ENCODE data around the gene WNT5B.

The WNT5B gene

DNA sequence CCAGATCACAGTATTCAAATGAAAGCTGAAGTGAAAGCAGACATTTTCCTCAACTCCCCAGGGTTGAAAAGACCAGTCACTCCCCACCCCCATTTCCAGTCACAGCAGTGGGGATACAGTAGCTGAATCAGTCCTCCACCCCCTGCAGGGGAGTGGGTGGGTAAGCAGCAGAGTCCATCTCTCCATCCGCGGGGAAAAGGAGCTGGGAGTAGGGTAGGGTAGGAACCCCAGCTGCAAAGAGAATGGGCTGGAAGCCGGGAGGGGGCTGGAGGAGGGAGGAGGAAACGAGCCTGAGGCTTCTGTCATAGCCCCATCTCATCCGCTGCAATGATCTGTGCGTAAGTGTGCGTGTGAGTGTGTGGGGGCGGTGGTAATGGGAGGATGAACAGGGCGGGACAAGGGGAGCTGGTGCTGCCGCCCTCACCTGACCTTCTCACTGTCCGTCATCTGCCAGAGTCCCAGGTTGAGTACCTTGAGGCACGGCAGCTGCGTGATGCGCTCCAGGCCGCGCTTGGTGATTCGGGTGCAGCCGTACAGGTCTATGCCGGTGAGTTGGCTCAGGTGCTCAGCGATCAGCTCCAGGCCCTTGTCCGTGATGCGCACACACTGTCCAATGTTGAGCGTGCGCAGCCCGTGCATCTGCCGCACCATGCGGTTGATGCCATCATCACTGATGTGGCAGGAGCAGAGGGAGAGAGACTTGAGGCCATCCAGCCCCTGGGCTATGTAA, 36.4 kb upstream of the WNT5B start:
- peak overlapping the region; percentile 86 for H3K4me3 ChIP-seq (ENCODE audit: low read depth, low read length)
- TF ChIP-seq, protein P1, sequence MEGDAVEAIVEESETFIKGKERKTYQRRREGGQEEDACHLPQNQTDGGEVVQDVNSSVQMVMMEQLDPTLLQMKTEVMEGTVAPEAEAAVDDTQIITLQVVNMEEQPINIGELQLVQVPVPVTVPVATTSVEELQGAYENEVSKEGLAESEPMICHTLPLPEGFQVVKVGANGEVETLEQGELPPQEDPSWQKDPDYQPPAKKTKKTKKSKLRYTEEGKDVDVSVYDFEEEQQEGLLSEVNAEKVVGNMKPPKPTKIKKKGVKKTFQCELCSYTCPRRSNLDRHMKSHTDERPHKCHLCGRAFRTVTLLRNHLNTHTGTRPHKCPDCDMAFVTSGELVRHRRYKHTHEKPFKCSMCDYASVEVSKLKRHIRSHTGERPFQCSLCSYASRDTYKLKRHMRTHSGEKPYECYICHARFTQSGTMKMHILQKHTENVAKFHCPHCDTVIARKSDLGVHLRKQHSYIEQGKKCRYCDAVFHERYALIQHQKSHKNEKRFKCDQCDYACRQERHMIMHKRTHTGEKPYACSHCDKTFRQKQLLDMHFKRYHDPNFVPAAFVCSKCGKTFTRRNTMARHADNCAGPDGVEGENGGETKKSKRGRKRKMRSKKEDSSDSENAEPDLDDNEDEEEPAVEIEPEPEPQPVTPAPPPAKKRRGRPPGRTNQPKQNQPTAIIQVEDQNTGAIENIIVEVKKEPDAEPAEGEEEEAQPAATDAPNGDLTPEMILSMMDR (IDR thresholded peaks at IDR 0.05; ENCODE audit: borderline replicate concordance, insufficient read depth, low read depth, low read length): 0 out of 2 replicates have a peak, but pooled peaks have one; percentile 2

DNA sequence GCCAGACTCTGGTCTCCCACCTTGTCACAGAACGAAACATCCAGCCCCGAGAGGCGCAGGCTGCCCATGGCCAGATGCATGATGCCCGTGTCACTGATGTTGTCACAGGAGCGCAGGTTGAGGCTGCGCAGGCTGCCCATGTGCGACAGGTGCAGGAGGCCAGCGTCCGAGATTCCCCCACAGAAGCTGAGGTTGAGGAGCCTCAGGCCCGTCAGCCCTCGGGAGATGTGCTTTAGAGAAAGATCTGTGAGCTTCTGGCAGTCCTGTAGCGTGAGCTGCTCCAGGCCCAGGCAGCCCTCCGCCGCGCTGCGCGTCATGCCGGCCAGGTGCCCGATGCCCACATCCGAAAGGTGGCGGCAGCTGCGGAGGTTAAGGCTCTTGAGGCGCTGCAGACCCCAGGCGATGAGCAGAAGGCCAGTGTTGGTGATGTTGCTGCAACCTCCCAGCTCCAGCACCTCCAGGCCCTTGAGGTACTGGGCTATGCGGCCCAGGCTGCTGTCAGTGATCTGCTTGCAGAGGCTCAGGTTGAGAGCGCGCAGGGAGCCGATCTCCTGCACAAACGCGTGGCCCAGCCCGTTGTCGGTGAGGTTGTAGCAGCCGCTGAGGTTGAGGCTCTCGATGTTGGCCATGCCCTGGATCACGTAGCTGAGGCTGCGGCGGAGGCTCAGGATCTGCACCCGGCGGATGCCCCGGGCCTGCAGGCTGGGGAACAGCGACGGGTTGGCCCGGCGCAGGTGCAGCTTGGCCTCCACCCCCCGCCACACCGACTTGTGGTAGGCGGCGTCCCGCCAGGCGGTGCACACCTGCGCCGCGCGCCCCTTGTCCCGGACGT, 35.6 kb upstream of the WNT5B start:
- peak overlapping the region; percentile 86 for H3K4me3 ChIP-seq (ENCODE audit: low read depth, low read length)
- TF ChIP-seq, protein P1 (IDR thresholded peaks at IDR 0.05; ENCODE audit: borderline replicate concordance, insufficient read depth, low read depth, low read length): no peak

DNA sequence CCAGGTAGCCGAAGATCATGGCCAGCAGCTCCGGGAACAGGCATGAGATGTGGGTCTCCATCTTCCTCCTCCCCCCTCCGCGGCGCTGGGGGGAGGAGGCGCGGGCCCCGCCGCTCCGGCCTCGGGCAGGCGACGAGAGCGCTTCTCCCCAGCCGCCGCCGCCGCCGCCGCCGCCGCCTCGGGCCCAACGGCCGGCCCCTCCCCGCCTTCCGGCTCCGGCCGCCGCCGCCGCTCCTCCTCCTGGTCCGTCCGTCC, 35.1 kb upstream of the WNT5B start:
- TF ChIP-seq, protein P1 (IDR thresholded peaks at IDR 0.05; ENCODE audit: borderline replicate concordance, insufficient read depth, low read depth, low read length): no peak
- H3K4me3 ChIP-seq (ENCODE audit: low read depth, low read length): peak overlapping the region; percentile 86

DNA sequence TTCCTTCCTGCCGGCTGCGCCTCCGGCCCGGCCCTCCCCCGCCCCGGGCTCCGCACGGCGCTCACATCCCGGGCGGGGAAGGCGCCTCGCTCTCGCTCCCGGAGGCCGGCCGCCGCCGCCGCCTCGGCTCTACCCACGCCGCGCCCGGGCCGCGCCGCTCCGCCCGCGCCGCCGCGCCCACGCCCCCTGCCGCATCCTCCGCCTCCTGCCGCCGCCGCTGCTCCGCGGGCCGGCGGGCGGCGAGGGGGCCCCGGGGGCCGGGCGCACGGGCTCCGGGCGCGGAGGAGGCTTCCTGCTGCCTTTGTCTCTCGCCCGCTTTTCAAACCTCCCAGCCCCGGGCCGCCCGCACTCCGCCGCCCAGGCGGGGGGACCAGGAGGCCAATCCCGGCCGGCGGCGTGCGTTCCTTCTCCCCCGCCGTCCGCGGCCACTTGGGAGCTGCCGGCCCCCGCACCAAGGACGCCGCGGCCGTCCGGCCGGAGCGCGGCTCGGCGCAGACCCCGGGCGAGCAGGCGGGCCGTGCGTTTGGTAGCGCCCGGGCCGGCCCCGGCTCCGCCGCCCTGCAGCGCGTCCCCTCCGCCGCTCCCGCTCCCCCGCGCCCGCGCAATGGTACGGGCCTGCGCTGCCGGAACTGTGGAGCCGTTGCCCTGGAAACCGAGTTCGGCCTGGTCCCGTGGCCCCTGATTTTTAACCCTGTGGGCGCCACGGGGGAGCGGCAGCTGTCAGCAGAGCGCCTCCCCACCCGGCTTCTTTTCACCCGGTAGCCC, 34.6 kb upstream of the WNT5B start, which contains the start of gene FBXL14:
Gene FBXL14 (minus strand): TSS at position 321 of the 765 bp plus-strand sequence. CDS start 515 bp downstream, outside the sequence.
- TF ChIP-seq, protein P1 (IDR thresholded peaks at IDR 0.05; ENCODE audit: borderline replicate concordance, insufficient read depth, low read depth, low read length): no peak
- peak within 1 kb of the TSS; percentile 86 for H3K4me3 ChIP-seq (ENCODE audit: low read depth, low read length)

DNA sequence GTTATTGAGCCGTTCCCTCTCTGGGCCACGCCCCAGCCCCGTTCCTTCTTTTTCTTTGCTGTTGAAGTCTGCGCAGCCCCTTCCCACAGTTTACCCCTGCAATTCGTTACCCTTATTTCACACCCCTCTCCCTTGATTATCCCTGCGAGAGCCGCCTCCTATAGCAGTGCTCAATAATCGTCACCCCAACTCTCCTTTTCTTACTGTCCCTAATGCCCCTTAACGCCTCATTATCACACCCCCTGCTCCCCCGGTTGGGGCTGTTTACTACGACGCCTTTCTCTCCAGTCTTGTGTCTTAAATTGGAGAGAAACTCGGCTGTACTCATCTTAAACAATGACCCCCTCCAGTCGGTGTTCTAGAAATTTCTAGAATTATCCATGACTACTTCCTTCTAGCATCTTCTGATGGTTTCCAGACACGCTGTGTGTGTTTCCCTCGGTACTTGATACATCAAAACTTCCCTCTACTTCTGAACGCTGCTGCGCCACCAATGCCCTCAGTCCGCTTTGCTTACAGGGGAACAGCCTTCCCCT, 33.9 kb upstream of the WNT5B start:
- H3K4me3 ChIP-seq (ENCODE audit: low read depth, low read length): peak overlapping the region; percentile 86
- TF ChIP-seq, protein P1 (IDR thresholded peaks at IDR 0.05; ENCODE audit: borderline replicate concordance, insufficient read depth, low read depth, low read length): no peak

DNA sequence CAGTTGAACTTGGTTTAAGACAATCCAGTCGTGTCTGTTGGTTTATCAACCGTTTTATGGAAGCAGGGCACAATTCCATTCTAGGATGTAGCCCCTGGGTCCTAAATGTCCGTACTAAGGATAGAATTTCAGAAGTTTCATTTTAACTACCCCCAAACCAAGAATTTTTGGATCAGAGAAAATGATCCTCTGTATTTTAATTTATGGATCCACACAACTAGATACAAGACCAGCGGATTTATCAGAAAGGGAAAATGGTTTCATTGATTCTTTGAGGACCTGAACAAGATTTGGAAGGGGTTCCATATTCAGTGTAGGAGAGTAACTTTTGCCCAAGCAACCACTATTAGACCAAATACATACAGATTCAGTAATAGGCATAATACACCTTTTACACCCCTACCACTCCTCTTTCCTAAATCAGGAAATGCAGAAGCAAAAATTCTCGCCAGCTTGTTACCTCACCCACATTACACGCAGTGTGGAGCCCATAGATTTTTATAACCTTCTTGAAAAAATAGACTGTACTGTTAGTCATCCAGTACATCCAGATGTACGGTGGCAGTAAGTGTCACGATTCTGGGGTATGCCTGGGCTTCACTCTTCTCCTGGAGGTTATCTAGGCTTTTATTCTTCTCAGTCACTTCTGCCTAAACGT, 33.2 kb upstream of the WNT5B start:
- H3K4me3 ChIP-seq (ENCODE audit: low read depth, low read length): no peak overlapping the region
- TF ChIP-seq, protein P1 (IDR thresholded peaks at IDR 0.05; ENCODE audit: borderline replicate concordance, insufficient read depth, low read depth, low read length): no peak

Data from GM12875 (cell line).